RWPE2 (cell line): ENCODE measurements around the gene KEAP1.
"Not testable (repeated sequence)": the region's sequence is repeated elsewhere in the genome, so short reads cannot be mapped to it uniquely, and the experiment has no call there.

Source experiments
- ATAC-seq: fragments of 200-7000 bp; cut with Tn5 transposase; 3 replicates; pipeline ENCODE4 v1.9.1; 2021; ENCODE audit warnings: low read depth
- DNase-seq: peaks from one replicate; pipeline ENCODE4 v3.0.0-alpha.2; 2020; ENCODE audit warnings: low spot score
- H3K27ac ChIP-seq: fragments of 450-650 bp; 2 replicates; pipeline ENCODE4 v1.5.1; 2017; ENCODE audit warnings: mild to moderate bottlenecking; ENCODE audit not compliant: poor library complexity, severe bottlenecking
- H3K27me3 ChIP-seq: fragments of 250-450 bp; sonication (Bioruptor Pico); 2 replicates; pipeline ENCODE4 v1.5.1; 2021; ENCODE audit warnings: mild to moderate bottlenecking, moderate library complexity; ENCODE audit not compliant: insufficient read depth, poor library complexity, severe bottlenecking
- H3K36me3 ChIP-seq: fragments of 250-450 bp; sonication (Bioruptor Pico); 2 replicates; pipeline ENCODE4 v1.5.1; 2020; ENCODE audit warnings: low read depth, mild to moderate bottlenecking, moderate library complexity
- H3K4me1 ChIP-seq: fragments of 250-450 bp; sonication (Bioruptor Pico); 2 replicates; pipeline ENCODE4 v1.5.1; 2021; ENCODE audit warnings: mild to moderate bottlenecking, moderate library complexity; ENCODE audit not compliant: insufficient read depth, poor library complexity, severe bottlenecking
- H3K4me3 ChIP-seq: fragments of 250-450 bp; sonication (Bioruptor Pico); 2 replicates; pipeline ENCODE4 v1.5.1; 2021; ENCODE audit warnings: mild to moderate bottlenecking, moderate library complexity; ENCODE audit not compliant: severe bottlenecking
- H3K9me3 ChIP-seq: fragments of 250-450 bp; sonication (Bioruptor Pico); 2 replicates; pipeline ENCODE4 v1.5.1; 2021; ENCODE audit warnings: mild to moderate bottlenecking, moderate library complexity; ENCODE audit not compliant: severe bottlenecking
- TF ChIP-seq, protein P1 (sequence below): fragments of 450-650 bp; IDR thresholded peaks from one replicate; pipeline ENCODE4 v1.5.1; 2017; ENCODE audit warnings: mild to moderate bottlenecking, moderate library complexity; ENCODE audit not compliant: poor library complexity, severe bottlenecking

The KEAP1 gene

DNA sequence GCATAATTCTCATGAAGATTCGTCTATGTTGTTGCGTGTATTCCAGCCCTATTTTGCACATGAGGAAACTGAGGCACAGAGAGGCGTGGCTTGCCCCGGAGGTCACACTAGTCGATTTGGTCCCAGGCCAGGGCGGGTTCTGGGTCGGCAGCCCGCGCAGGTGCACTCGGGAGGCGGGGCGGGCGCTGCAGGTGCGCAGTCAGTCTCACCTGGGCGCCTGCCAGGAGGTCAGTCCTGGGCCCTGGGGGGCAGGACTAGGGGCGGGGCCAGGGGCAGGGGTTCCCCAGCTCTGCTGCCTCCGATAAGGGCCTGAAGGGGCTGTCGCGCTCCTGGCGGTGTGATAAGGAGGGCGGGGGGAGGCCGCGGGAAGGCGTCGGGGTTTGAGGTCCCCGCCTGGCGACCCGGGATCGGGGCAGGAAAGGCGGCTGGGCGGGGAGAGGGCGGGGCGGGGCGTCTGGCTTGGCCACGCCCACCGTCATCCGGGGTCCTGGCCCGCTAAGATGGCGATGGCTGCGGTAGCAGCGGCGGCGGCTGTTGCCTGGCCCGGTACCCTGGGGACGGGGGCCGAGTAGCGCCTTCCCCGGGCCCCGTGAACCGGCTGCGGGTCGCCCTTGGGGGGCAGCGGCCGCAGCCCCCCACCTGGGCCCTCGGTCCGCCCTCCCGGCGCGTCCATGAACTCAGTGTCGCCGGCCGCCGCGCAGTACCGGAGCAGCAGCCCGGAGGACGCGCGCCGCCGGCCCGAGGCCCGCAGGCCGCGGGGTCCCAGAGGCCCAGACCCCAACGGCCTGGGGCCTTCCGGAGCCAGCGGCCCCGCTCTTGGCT is 40.5 kb upstream of the KEAP1 start, which contains the start of gene ATG4D:
ATG4D (plus strand) TSS at position 485 of the 822 bp plus-strand sequence; CDS start at position 672, 187 bp downstream.
- Histone ChIP-seq H3K27ac (peak within 1 kb of the TSS; percentile 43), H3K4me1 (peaks cover 6% of the 10 kb centered on the region), H3K4me3 (peak within 1 kb of the TSS; percentile 95), H3K27me3 (no peaks in the 10 kb centered on the region), H3K36me3 (peaks cover 23% of the 10 kb centered on the region), H3K9me3 (no peaks in the 10 kb centered on the region)
- ATAC-seq: peak; percentile 81
- DNase-seq: peak; percentile 88
- TF ChIP-seq, protein P1, sequence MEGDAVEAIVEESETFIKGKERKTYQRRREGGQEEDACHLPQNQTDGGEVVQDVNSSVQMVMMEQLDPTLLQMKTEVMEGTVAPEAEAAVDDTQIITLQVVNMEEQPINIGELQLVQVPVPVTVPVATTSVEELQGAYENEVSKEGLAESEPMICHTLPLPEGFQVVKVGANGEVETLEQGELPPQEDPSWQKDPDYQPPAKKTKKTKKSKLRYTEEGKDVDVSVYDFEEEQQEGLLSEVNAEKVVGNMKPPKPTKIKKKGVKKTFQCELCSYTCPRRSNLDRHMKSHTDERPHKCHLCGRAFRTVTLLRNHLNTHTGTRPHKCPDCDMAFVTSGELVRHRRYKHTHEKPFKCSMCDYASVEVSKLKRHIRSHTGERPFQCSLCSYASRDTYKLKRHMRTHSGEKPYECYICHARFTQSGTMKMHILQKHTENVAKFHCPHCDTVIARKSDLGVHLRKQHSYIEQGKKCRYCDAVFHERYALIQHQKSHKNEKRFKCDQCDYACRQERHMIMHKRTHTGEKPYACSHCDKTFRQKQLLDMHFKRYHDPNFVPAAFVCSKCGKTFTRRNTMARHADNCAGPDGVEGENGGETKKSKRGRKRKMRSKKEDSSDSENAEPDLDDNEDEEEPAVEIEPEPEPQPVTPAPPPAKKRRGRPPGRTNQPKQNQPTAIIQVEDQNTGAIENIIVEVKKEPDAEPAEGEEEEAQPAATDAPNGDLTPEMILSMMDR: no peak

DNA sequence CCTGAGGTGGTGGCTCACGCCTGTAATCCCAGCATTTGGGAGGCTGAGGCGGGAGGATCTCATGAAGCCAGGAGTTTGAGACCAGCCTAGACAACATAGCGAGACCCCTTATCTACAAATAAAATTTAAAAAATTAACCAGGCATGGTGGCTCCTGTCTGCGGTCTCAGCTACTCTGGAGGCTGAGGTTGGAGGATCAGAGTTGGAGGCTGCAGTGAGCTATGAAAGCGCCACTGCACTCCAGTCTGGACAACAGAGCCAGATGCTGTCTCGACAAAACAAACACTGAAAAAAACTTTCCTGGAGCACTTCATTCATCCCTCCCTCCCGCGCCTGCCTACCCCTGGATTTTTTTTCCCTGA is 39.9 kb upstream of the KEAP1 start:
- Histone ChIP-seq H3K27ac (no peak overlapping the region), H3K36me3 (peaks cover 17% of the 10 kb centered on the region), H3K27me3 (no peaks in the 10 kb centered on the region), H3K4me3 (peak overlapping the region; percentile 95), H3K9me3 (no peaks in the 10 kb centered on the region), H3K4me1 (peaks cover 6% of the 10 kb centered on the region)
- TF ChIP-seq, protein P1: no peak
- DNase-seq (no peak), ATAC-seq (no peak)

DNA sequence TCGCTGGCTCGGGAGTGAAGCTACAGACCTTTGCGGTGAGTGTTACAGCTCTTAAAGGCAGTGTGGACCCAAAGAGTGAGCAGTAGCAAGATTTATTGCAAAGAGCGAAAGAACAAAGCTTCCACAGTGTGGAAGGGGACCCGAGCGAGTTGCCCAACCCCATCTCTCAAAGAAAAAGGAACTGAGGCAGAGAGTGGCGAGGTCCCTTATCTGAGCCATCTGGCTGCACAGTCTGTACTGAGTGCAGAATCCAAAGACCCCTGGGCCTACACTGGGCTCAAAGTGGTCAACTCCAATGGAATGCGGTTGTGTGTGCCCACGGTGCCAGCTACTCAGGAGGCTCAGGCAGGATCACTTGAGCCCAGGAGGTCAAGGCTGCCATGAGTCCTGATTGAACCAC is 35.9 kb upstream of the KEAP1 start:
- H3K27ac ChIP-seq, ATAC-seq, H3K9me3 ChIP-seq, DNase-seq, H3K36me3 ChIP-seq, H3K27me3 ChIP-seq, H3K4me3 ChIP-seq: not testable (repeated sequence)
- peaks cover 11% of the 10 kb centered on the region for H3K4me1 ChIP-seq

DNA sequence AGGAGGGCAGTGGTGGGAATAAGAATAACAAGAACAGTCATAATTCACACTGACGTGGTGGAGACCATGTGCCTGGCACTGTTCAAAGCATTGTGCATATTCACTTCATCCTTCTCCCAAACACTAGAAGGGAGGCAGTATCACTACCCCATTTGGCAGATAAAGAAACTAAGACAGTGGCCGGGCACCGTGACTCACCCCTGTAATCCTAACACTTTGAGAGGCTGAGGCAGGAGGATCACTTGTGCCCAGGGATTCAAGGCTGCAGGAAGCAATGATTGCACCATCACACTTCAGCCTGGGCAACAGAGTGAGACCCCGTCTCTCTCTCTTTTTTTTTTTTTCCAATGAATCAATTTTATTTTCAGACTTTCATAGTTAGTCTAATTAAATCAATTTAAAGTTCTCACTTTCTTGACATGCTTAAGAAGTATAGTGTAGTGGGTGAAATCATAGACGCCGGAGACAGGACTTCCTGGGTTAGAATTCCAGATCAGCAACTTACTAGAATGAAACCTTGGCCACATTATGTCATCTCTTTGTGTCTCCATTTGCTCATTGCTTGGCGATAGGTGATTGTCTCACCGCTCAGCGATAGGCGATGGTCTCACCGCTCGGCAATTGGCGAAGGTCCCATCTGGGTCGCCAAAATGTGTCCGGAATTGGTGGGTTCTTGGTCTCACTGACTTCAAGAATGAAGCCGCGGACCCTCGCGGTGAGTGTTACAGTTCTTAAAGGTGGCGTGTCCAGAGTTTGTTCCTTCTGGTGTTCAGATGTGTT is 35.2 kb upstream of the KEAP1 start:
- Histone ChIP-seq H3K9me3 (no peaks in the 10 kb centered on the region), H3K4me1 (peaks cover 15% of the 10 kb centered on the region), H3K4me3 (no peak overlapping the region), H3K36me3 (no peaks in the 10 kb centered on the region), H3K27ac (no peak overlapping the region), H3K27me3 (no peaks in the 10 kb centered on the region)
- no peak for DNase-seq
- ATAC-seq: no peak
- TF ChIP-seq, protein P1: no peak

DNA sequence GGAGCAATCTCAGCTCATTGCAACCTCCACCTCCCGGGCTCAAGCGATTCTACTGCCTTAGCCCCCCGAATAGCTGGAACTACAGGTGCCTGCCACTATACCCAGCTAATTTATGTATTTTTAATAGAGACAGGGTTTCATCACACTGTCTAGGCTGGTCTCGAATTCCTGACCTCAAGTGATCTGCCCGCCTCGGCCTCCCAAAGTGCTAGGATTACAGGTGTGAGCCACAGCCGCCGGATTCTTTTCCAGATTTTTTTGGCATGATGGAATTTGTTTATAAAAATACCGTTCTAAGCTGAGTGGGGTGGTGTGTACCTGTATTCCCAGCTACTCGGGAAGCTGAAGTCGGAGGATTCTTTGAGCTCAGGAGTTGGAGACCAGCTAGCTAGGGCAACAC is 34.5 kb upstream of the KEAP1 start:
- Histone ChIP-seq H3K27me3 (no peaks in the 10 kb centered on the region), H3K27ac (no peak overlapping the region), H3K36me3 (no peaks in the 10 kb centered on the region), H3K4me3 (no peak overlapping the region), H3K9me3 (no peaks in the 10 kb centered on the region), H3K4me1 (peaks cover 17% of the 10 kb centered on the region)
- no peak for ATAC-seq
- TF ChIP-seq, protein P1: no peak
- DNase-seq: no peak
